Activated T-cell treated with anti-CD3 and anti-CD28 coated beads for 1 hour (primary cell): ENCODE data around the gene ABI2.
"Not testable (repeated sequence)": the region's sequence is repeated elsewhere in the genome, so short reads cannot be mapped to it uniquely, and the experiment has no call there.

Experiments used
- DNase-seq: peaks from one replicate; pipeline ENCODE4 v3.0.0-alpha.2; 2020; ENCODE audit warnings: low read depth

Gene ABI2

GRCh38 chr2:203429643-203430042, 101.4 kb downstream of the ABI2 start:
- DNase-seq: not testable (repeated sequence)

- no peak for DNase-seq
These were observed 103.4 kb downstream of the ABI2 start for GRCh38 chr2:203431391-203432185.

GRCh38 chr2:203432811-203433210, 104.6 kb downstream of the ABI2 start:
- no peak for DNase-seq

- no peak for DNase-seq
These were observed 108.3 kb downstream of the ABI2 start for GRCh38 chr2:203436496-203436895.

- no peak for DNase-seq
These were observed 109.3 kb downstream of the ABI2 start for GRCh38 chr2:203437511-203437910.

GRCh38 chr2:203438528-203438927, 110.3 kb downstream of the ABI2 start:
- no peak for DNase-seq

GRCh38 chr2:203440671-203441070, 112.5 kb downstream of the ABI2 start:
- DNase-seq: no peak

GRCh38 chr2:203441463-203441862, 113.3 kb downstream of the ABI2 start:
- DNase-seq: no peak

GRCh38 chr2:203442463-203442862, 114.3 kb downstream of the ABI2 start:
- DNase-seq: no peak

GRCh38 chr2:203444738-203445137, 116.5 kb downstream of the ABI2 start:
- no peak for DNase-seq

- no peak for DNase-seq
These were observed 117.9 kb downstream of the ABI2 start for GRCh38 chr2:203446071-203446481.

- DNase-seq: no peak
These were observed 118.6 kb downstream of the ABI2 start for GRCh38 chr2:203446780-203447179.

- no peak for DNase-seq
These were observed 122.4 kb downstream of the ABI2 start for GRCh38 chr2:203450561-203450960.

GRCh38 chr2:203451011-203451410, 122.8 kb downstream of the ABI2 start:
- DNase-seq: no peak

- DNase-seq: no peak
These were observed 123.5 kb downstream of the ABI2 start for GRCh38 chr2:203451689-203452088.

GRCh38 chr2:203453858-203454451, 125.8 kb downstream of the ABI2 start:
- DNase-seq: peak; percentile 3

- no peak for DNase-seq
These were observed 127.0 kb downstream of the ABI2 start for GRCh38 chr2:203455209-203455608.

- no peak for DNase-seq
These were observed 133.6 kb downstream of the ABI2 start for GRCh38 chr2:203461746-203462145.

GRCh38 chr2:203462308-203462707, 134.1 kb downstream of the ABI2 start:
- no peak for DNase-seq

- no peak for DNase-seq
These were observed 135.1 kb downstream of the ABI2 start for GRCh38 chr2:203463266-203463678.

GRCh38 chr2:203469546-203469945, 141.4 kb downstream of the ABI2 start:
- DNase-seq: no peak

GRCh38 chr2:203470371-203470770, 142.2 kb downstream of the ABI2 start:
- DNase-seq: no peak

GRCh38 chr2:203471323-203471722, 143.1 kb downstream of the ABI2 start:
- no peak for DNase-seq

- no peak for DNase-seq
These were observed 148.7 kb downstream of the ABI2 start for GRCh38 chr2:203476881-203477280.
